Liver (tissue), 3 donors: ENCODE data around the gene C19orf33.

Experiments
- FOXA2 ChIP-seq: IDR thresholded peaks from 2 replicates; pipeline ENCODE4 v1.6.1; 2016; ENCODE audit warnings: antibody characterized with exemption
- GABPA ChIP-seq, 2 donors: IDR thresholded peaks in 1 of 2; conservative IDR thresholded peaks in 1 of 2; 2 replicates each; pipeline ENCODE4 v1.6.1; 2016; ENCODE audit warnings: antibody characterized with exemption in 2 of 2, mild to moderate bottlenecking in 1 of 2, moderate library complexity in 1 of 2
- RAD21 ChIP-seq, 2 donors: IDR thresholded peaks; 2 replicates each; pipeline ENCODE4 v1.6.1; 2016; ENCODE audit warnings: antibody characterized with exemption in 2 of 2, mild to moderate bottlenecking in 2 of 2
- SP1 ChIP-seq: IDR thresholded peaks from 2 replicates; pipeline ENCODE4 v1.6.1; 2018; ENCODE audit warnings: antibody characterized with exemption, mild to moderate bottlenecking
- TAF1 ChIP-seq: conservative IDR thresholded peaks from 2 replicates; pipeline ENCODE4 v1.6.1; 2016; ENCODE audit warnings: antibody characterized with exemption, mild to moderate bottlenecking
- YY1 ChIP-seq: IDR thresholded peaks from 2 replicates; pipeline ENCODE4 v1.6.1; 2016; ENCODE audit warnings: antibody characterized with exemption, mild to moderate bottlenecking
- TF ChIP-seq, protein P1 (sequence below): IDR thresholded peaks from 2 replicates; pipeline ENCODE4 v1.6.1; 2016; ENCODE audit warnings: antibody characterized with exemption
- TF ChIP-seq, protein P2 (sequence below): fragments of 150-350 bp; IDR thresholded peaks from 2 replicates; pipeline ENCODE4 v1.5.1; 2017; ENCODE audit warnings: improper control_type of control experiment, low read depth, low read length; ENCODE audit not compliant: missing input control
- TF ChIP-seq, protein P3 (sequence below): IDR thresholded peaks from 2 replicates; pipeline ENCODE4 v1.6.1; 2016; ENCODE audit warnings: antibody characterized with exemption, mild to moderate bottlenecking
- donor health status: healthy.
- donor health status: healthy.

DNA sequence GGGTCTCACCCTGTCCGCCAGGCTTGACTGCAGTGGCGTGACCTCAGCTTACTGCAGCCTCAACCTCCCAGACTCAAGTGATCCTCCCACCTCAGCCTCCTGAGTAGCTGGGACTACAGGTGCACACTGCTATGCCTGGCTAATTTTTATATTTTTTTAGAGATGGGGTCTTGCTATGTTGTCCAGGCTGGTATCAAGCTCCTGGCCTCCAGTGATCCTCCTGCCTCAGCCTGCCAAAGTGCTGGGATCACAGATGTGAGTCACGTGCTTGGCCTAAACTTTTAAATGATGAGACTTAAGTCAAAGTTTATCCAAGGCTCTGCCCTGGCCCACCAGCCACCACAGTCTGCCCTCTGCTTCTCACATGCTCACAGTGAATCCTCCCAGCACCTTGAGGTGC, 2.2 kb downstream of the C19orf33 start:
- TF ChIP-seq, protein P1, sequence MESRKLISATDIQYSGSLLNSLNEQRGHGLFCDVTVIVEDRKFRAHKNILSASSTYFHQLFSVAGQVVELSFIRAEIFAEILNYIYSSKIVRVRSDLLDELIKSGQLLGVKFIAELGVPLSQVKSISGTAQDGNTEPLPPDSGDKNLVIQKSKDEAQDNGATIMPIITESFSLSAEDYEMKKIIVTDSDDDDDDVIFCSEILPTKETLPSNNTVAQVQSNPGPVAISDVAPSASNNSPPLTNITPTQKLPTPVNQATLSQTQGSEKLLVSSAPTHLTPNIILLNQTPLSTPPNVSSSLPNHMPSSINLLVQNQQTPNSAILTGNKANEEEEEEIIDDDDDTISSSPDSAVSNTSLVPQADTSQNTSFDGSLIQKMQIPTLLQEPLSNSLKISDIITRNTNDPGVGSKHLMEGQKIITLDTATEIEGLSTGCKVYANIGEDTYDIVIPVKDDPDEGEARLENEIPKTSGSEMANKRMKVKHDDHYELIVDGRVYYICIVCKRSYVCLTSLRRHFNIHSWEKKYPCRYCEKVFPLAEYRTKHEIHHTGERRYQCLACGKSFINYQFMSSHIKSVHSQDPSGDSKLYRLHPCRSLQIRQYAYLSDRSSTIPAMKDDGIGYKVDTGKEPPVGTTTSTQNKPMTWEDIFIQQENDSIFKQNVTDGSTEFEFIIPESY, result no peak
- TF ChIP-seq YY1 (no peak), SP1 (no peak), TAF1 (no peak), FOXA2 (no peak), GABPA (IDR thresholded peaks at IDR 0.05 in 1 of 2, conservative IDR thresholded peaks at IDR 0.05 in 1 of 2) (no peak), RAD21 (IDR thresholded peaks at IDR 0.05) (no peak)
- TF ChIP-seq, protein P2, sequence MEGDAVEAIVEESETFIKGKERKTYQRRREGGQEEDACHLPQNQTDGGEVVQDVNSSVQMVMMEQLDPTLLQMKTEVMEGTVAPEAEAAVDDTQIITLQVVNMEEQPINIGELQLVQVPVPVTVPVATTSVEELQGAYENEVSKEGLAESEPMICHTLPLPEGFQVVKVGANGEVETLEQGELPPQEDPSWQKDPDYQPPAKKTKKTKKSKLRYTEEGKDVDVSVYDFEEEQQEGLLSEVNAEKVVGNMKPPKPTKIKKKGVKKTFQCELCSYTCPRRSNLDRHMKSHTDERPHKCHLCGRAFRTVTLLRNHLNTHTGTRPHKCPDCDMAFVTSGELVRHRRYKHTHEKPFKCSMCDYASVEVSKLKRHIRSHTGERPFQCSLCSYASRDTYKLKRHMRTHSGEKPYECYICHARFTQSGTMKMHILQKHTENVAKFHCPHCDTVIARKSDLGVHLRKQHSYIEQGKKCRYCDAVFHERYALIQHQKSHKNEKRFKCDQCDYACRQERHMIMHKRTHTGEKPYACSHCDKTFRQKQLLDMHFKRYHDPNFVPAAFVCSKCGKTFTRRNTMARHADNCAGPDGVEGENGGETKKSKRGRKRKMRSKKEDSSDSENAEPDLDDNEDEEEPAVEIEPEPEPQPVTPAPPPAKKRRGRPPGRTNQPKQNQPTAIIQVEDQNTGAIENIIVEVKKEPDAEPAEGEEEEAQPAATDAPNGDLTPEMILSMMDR, result no peak
- TF ChIP-seq, protein P3, sequence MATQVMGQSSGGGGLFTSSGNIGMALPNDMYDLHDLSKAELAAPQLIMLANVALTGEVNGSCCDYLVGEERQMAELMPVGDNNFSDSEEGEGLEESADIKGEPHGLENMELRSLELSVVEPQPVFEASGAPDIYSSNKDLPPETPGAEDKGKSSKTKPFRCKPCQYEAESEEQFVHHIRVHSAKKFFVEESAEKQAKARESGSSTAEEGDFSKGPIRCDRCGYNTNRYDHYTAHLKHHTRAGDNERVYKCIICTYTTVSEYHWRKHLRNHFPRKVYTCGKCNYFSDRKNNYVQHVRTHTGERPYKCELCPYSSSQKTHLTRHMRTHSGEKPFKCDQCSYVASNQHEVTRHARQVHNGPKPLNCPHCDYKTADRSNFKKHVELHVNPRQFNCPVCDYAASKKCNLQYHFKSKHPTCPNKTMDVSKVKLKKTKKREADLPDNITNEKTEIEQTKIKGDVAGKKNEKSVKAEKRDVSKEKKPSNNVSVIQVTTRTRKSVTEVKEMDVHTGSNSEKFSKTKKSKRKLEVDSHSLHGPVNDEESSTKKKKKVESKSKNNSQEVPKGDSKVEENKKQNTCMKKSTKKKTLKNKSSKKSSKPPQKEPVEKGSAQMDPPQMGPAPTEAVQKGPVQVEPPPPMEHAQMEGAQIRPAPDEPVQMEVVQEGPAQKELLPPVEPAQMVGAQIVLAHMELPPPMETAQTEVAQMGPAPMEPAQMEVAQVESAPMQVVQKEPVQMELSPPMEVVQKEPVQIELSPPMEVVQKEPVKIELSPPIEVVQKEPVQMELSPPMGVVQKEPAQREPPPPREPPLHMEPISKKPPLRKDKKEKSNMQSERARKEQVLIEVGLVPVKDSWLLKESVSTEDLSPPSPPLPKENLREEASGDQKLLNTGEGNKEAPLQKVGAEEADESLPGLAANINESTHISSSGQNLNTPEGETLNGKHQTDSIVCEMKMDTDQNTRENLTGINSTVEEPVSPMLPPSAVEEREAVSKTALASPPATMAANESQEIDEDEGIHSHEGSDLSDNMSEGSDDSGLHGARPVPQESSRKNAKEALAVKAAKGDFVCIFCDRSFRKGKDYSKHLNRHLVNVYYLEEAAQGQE, result no peak
